ENCODE measurements around the gene CRY2.

- no peak for TF ChIP-seq CTCF (IDR thresholded peaks at IDR 0.05)
- no peak for TF ChIP-seq EP300 (IDR thresholded peaks at IDR 0.05; ENCODE audit: low read depth)
- TF ChIP-seq POLR2AphosphoS5 (IDR thresholded peaks at IDR 0.05), result no peak
- TF ChIP-seq POLR2A (IDR thresholded peaks at IDR 0.05), result no peak
These were observed 37.5 kb upstream of the CRY2 start for GRCh38 chr11:45809456-45810395.
